GM23248 (cell line): ENCODE results near the gene PDPK1. TPM values are rescaled to one million over a fixed set of nuclear protein-coding genes. Genes with fewer than 3 reads are reported as not detected.
"Not testable (repeated sequence)": the region's sequence is repeated elsewhere in the genome, so short reads cannot be mapped to it uniquely, and the experiment has no call there.

Experiments used
- DNase-seq: peaks from one replicate; pipeline ENCODE4 v3.0.0-alpha.2; 2015
- H2AFZ ChIP-seq: fragments of 200-600 bp; sonication (generic); 2 replicates; pipeline ENCODE4 v1.6.1; 2016; ENCODE audit warnings: antibody characterized with exemption
- H3F3A ChIP-seq: fragments of 200-600 bp; sonication (generic); 2 replicates; pipeline ENCODE4 v1.6.1; 2016; ENCODE audit warnings: mild to moderate bottlenecking, antibody characterized with exemption, mixed run types; ENCODE audit not compliant: insufficient read depth
- H3K27ac ChIP-seq: fragments of 200-600 bp; sonication (generic); 2 replicates; pipeline ENCODE4 v1.5.1; 2016; ENCODE audit warnings: mild to moderate bottlenecking
- H3K27me3 ChIP-seq: fragments of 200-600 bp; sonication (generic); replicated peaks from 2 replicates; pipeline ENCODE4 v1.6.1; 2016; ENCODE audit warnings: mild to moderate bottlenecking; ENCODE audit not compliant: insufficient read depth
- H3K36me3 ChIP-seq: fragments of 200-600 bp; sonication (generic); 2 replicates; pipeline ENCODE4 v1.6.1; 2016; ENCODE audit warnings: low read depth, mild to moderate bottlenecking
- H3K4me1 ChIP-seq: fragments of 200-600 bp; sonication (generic); 2 replicates; pipeline ENCODE4 v1.6.1; 2016; ENCODE audit warnings: mild to moderate bottlenecking; ENCODE audit not compliant: insufficient read depth
- H3K4me2 ChIP-seq: fragments of 200-600 bp; sonication (generic); one replicate; pipeline ENCODE4 v1.6.1; 2016; ENCODE audit warnings: mild to moderate bottlenecking; ENCODE audit not compliant: unreplicated experiment
- H3K4me3 ChIP-seq: fragments of 200-600 bp; sonication (generic); 2 replicates; pipeline ENCODE4 v1.5.1; 2016; ENCODE audit warnings: mild to moderate bottlenecking
- H3K79me2 ChIP-seq: fragments of 200-600 bp; sonication (generic); 2 replicates; pipeline ENCODE4 v1.6.1; 2016; ENCODE audit warnings: mild to moderate bottlenecking; ENCODE audit not compliant: insufficient read depth
- H3K9ac ChIP-seq: fragments of 200-600 bp; sonication (generic); 2 replicates; pipeline ENCODE4 v1.6.1; 2016; ENCODE audit warnings: mild to moderate bottlenecking
- H3K9me2 ChIP-seq: fragments of 200-600 bp; sonication (generic); 2 replicates; pipeline ENCODE4 v1.6.1; 2016; ENCODE audit warnings: mixed run types, mild to moderate bottlenecking, moderate library complexity; ENCODE audit not compliant: insufficient read depth
- H3K9me3 ChIP-seq: fragments of 200-600 bp; sonication (generic); one replicate; pipeline ENCODE4 v1.6.1; 2017; ENCODE audit warnings: low read depth
- H4K20me1 ChIP-seq: fragments of 200-600 bp; sonication (generic); 2 replicates; pipeline ENCODE4 v1.6.0; 2016; ENCODE audit not compliant: insufficient read depth
- EZH2 ChIP-seq: fragments of 200-600 bp; sonication (generic); IDR thresholded peaks from 2 replicates; pipeline ENCODE4 v1.6.1; 2018; ENCODE audit warnings: antibody characterized with exemption, mild to moderate bottlenecking; ENCODE audit not compliant: insufficient read depth, poor library complexity, severe bottlenecking
- EZH2phosphoT487 ChIP-seq: fragments of 200-600 bp; sonication (generic); IDR thresholded peaks from 2 replicates; pipeline ENCODE4 v1.6.1; 2018; ENCODE audit warnings: antibody characterized with exemption, moderate library complexity, mild to moderate bottlenecking, low read depth; ENCODE audit not compliant: insufficient read depth
- WGBS, 2 experiments: methylation state at CpG; one replicate each; pipeline ENCODE4 v1.1.6; 2015 to 2017; ENCODE audit warnings: low lambda C conversion rate in 2 of 2, low coverage in 1 of 2; ENCODE audit errors: missing lambda C conversion rate in 2 of 2; 5-methylcytosine and 5-hydroxymethylcytosine counted together
- in situ Hi-C: fragments of 300-500 bp; cut with MboI; formaldehyde crosslinking; loops from 2 replicates; pipeline ENCODE4 v1.15.0; 2020
- polyA plus RNA-seq: library from polyadenylated mRNA; unstranded; fragments of >200 nt; fragmentation: Nextera tagmentation; extraction: Ambion mirVana; gene quantifications from 2 replicates; pipeline ENCODE4 v1.2.1, GENCODE V29; 2016
- total RNA-seq: library from RNA; depleted of rRNA; stranded (reverse); fragments of >200 nt; shearing (Covaris generic); gene quantifications from 2 replicates; pipeline ENCODE4 v1.2.3, GENCODE V29; 2014

The PDPK1 gene
- total and polyA plus RNA-seq, 2 experiments from 2014 or later: 21.6 to 28.1 TPM

DNA sequence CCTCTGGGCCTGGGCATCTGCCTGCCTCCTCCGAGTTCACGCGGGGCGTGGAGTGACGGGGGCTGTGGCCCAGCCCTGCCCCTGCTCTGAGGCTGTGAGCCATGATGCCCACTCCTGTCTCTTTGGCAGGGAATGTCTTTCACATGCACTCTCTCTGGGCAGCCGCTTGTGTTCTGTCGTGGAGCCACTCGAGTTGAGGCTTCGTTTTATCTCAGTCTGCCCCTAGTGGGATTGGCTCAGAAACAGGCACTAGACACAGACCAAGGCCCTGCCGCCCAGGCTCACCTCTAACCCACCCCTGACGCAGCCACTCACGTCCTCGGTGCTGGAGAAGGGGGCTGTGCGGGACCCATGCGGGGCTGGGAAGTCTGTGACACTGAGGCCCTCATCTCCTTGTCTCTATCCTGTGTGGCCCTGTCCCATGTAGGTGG, 77.0 kb downstream of the PDPK1 start:
- H2AFZ ChIP-seq: no peak overlapping the region
- no peak overlapping the region for H3K4me3 ChIP-seq
- no peaks in the 10 kb centered on the region for H3F3A ChIP-seq
- no peaks in the 10 kb centered on the region for H3K9me3 ChIP-seq
- WGBS, 2 experiments: 93 to 94% methylated on average over 15 of the region's 15 CpGs
- in situ Hi-C loops: no loop called here
- no peak for TF ChIP-seq EZH2phosphoT487
- TF ChIP-seq EZH2: no peak
- H3K27ac ChIP-seq: no peak overlapping the region
- H3K9ac ChIP-seq: no peak overlapping the region
- no peak overlapping the region for H3K4me2 ChIP-seq
- no peaks in the 10 kb centered on the region for H3K9me2 ChIP-seq
- H4K20me1 ChIP-seq: peaks cover 4% of the 10 kb centered on the region; the same call in 1 of the 2 replicates
- peaks cover 4% of the 10 kb centered on the region for H3K4me1 ChIP-seq
- H3K36me3 ChIP-seq: 0 out of 2 replicates have a peak, but pooled peaks cover 7% of the 10 kb centered on the region
- H3K79me2 ChIP-seq: peaks cover 19% of the 10 kb centered on the region
- H3K27me3 ChIP-seq: no peaks in the 10 kb centered on the region
- DNase-seq: no peak

DNA sequence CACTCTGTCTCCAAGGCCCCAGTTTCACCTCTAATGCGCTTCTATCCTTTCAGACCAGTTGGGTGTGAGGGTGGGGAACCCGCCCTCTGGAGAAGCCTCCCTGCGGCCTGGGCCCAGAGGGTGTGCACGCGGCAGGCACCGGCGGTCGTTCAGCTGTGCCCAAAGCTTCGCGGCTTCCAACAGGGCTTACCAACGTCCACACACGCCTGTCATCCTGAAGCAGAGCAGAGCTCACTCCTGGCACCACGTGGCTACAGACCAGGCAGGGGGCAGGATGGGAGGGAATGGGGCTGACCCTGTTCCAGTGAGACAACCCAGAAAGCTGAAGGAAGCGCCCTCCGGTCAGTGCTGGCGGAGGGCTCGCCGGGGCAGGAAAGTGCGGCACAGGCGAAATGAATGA, 81.1 kb downstream of the PDPK1 start:
- H3K79me2 ChIP-seq, H3K9ac ChIP-seq, H3K9me3 ChIP-seq, H3K27ac ChIP-seq, H3K4me1 ChIP-seq, H3F3A ChIP-seq, H3K4me2 ChIP-seq, H3K9me2 ChIP-seq, H4K20me1 ChIP-seq, H3K27me3 ChIP-seq, H3K36me3 ChIP-seq, DNase-seq, H3K4me3 ChIP-seq, in situ Hi-C loops, H2AFZ ChIP-seq: not testable (repeated sequence)
- no CpG with 5 or more reads among the region's 20 CpGs for WGBS, 2 experiments

DNA sequence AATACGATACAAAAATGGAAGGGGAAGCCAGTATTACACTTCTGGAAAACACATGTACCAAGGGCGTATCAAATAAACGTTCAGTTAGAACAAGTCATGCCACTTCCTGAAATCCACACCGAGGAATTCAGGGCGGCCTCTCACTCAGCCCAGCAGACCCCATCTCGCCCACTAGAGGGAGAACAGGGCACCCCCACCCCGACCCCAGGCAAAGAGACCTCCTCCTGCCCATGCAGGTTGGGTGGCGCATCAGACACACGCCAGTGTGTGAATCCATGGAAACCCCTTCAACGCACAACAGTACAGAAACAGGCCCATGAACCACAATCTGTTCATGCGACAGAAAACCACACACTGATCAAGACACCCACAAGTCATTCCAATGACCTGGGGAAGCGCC, 81.8 kb downstream of the PDPK1 start:
- H3K9ac ChIP-seq, H4K20me1 ChIP-seq, DNase-seq, H2AFZ ChIP-seq, in situ Hi-C loops, H3K27ac ChIP-seq, H3K4me3 ChIP-seq, H3F3A ChIP-seq, H3K9me2 ChIP-seq, H3K9me3 ChIP-seq, H3K27me3 ChIP-seq, H3K79me2 ChIP-seq, H3K36me3 ChIP-seq, H3K4me1 ChIP-seq, H3K4me2 ChIP-seq: not testable (repeated sequence)
- 61 to 75% methylated on average over 4 to 7 of the region's 12 CpGs for WGBS, 2 experiments

DNA sequence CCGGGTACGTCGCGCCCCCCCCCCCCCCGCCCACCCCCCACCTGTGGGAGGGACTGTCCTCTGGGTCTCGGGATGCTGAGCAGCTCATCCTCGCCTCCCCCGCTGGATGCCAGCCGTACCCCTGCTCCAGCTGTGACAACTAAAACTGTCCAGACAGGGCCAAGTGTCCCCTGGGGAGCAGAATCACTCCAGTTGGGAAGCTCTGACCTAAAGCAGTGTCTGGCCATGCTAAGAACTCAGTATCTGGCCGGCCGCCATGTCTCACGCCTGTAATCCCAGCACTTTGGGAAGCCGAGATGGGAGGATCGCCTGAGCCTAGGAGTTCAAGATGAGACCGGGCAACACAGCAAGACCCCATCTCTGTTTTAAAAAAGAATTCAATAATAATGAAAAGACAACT, 83.0 kb downstream of the PDPK1 start:
- H2AFZ ChIP-seq, DNase-seq, H3K27me3 ChIP-seq, H3K9ac ChIP-seq, H3K4me2 ChIP-seq, H3K79me2 ChIP-seq, H3K4me1 ChIP-seq, H4K20me1 ChIP-seq, H3K9me2 ChIP-seq, H3F3A ChIP-seq, in situ Hi-C loops, H3K36me3 ChIP-seq, H3K4me3 ChIP-seq, H3K27ac ChIP-seq, H3K9me3 ChIP-seq: not testable (repeated sequence)
- no CpG with 5 or more reads among the region's 15 CpGs for WGBS, 2 experiments

DNA sequence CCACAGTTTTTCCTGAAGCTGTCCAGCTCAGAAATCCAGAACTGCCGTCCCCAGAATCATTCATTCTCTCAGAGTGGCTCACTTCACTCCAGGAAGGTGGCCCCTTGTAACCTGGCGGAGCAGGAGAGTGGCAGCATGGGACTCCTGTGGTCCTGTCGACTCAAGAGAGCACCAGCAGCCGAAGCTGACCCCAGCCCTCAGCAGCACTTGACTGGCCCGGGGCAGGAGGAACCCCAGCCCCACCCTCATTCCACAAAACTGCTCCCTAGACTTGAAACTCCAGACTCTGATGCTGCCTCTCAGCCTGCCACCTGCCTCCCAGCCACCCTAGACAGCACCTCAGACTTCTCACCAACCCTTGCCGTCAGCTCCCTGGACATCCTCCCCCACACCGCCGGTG, 83.6 kb downstream of the PDPK1 start:
- DNase-seq, in situ Hi-C loops, H3K4me3 ChIP-seq, H4K20me1 ChIP-seq, H3K9me3 ChIP-seq, H3K27me3 ChIP-seq, H2AFZ ChIP-seq, H3K79me2 ChIP-seq, H3K27ac ChIP-seq, H3K4me1 ChIP-seq, H3K9me2 ChIP-seq, H3K36me3 ChIP-seq, H3K4me2 ChIP-seq, H3K9ac ChIP-seq, H3F3A ChIP-seq: not testable (repeated sequence)
- 96% methylated on average over 4 to 7 of the region's 8 CpGs for WGBS, 2 experiments

DNA sequence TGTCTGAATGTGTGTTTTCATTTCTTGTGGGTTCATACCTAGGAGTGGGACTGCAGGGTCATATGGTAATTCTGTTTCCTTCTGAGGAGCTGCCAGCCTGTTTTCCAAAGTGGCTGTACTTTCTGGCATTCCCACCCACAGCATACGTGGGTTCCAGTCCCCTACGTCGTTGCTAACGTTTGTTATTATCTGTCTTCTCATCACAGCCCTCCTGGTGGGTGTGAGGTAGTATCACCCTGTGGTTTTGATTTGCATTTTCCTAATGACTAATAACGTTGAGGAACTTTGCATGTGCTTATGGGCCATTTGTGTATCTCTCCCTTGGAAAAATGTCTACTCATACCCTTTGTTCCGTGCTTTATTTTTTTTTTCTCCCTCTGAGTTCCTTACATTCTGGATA, 89.3 kb downstream of the PDPK1 start:
- H2AFZ ChIP-seq, H3K4me3 ChIP-seq, H3K79me2 ChIP-seq, H4K20me1 ChIP-seq, DNase-seq, H3K4me2 ChIP-seq, H3K27me3 ChIP-seq, H3K9me3 ChIP-seq, H3F3A ChIP-seq, H3K4me1 ChIP-seq, H3K9me2 ChIP-seq, in situ Hi-C loops, H3K9ac ChIP-seq, H3K27ac ChIP-seq, H3K36me3 ChIP-seq: not testable (repeated sequence)
- no CpG with 5 or more reads among the region's 6 CpGs for WGBS, 2 experiments

DNA sequence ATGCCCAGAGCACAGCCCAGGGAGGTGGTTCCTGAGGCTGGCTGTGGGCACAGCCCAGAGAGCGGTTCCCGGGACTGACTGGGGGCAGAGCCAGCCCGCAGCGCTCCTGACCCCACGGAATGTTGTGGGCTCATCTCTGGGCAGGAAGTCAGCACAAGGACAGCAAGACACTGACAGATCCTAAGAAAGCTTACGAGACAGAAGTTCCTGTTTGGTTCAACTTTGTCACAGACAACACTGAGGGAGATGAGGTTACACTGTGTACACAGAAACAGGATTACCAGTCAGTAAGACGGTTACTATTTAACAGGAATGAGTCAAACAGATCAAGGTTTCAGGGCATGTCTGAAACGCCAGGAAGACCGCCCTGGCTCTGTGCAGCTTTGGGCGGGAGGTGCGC, 93.4 kb downstream of the PDPK1 start:
- H3K4me2 ChIP-seq, H3K4me1 ChIP-seq, H3K36me3 ChIP-seq, H3K4me3 ChIP-seq, H3F3A ChIP-seq, H3K79me2 ChIP-seq, H3K9me2 ChIP-seq, in situ Hi-C loops, H2AFZ ChIP-seq, H3K9ac ChIP-seq, H4K20me1 ChIP-seq, H3K9me3 ChIP-seq, DNase-seq, H3K27ac ChIP-seq, H3K27me3 ChIP-seq: not testable (repeated sequence)
- WGBS, 2 experiments: no CpG with 5 or more reads among the region's 11 CpGs
